GM19372 (cell line): ENCODE data around the gene GADL1.
A peak's percentile ranks its signal among the peaks of the same experiment; 100 is the strongest.

Experiments
- ATAC-seq: cut with Tn5 transposase; IDR thresholded peaks from one replicate; pipeline ENCODE4 v1.9.1; 2021; ENCODE audit warnings: mild to moderate bottlenecking, low read depth, moderate library complexity; ENCODE audit not compliant: unreplicated experiment

The GADL1 gene

DNA sequence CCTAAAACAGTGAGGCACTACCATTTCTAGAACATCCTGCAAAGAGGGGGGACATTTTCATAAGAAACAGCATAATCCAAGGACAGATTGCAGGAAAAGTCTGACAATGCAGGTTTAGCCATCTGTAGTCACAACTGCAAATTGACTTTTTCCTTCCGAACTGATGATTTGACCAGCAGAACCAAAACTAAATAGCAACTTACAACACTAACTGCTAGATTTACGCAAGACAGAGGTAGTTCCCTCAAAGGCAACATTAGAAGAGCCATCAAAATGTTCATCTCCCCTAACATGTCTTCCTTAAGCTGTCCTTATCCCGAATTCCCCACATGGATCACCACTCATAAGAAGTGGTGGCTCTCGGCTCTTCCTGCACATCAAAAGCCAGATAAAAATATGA, 129.6 kb downstream of the GADL1 start:
- ATAC-seq, result no peak

DNA sequence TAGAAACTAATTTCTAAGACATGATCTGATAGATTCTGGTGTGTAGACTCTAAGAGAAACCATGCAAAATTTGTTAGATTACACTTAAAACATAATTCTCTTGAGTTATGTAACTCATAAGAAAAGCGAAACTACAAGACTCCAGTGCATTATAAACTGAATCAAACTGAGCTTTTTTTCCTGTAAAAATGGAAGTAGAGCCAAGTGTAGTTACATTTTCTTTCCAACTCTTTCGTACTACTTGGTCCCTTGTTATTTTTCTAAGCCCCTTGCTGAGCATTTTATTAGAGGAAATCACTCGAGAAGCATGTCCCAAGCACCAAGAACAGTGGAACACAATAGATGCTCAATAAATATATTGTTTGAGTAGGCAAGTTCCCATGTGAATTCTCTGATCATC, 130.2 kb downstream of the GADL1 start:
- no peak for ATAC-seq

DNA sequence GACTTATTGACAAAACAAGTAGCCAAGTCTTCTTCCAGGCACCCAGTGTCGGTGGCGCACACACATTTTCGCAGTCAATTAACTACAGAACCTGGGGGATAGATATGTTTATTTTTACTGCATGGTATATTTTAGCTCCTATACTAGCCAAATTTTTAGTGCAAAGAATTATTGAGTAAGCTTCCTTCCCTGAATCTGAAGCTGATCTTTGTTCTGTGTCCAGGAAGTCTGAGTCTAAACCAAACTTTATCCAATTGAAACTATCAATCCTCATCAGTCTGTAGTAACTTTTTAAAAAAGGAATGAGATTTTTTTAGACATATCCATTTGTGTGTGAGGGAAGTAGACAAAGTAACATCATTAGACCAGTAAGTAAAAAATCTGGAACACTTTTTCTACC, 133.1 kb downstream of the GADL1 start:
- no peak for ATAC-seq

DNA sequence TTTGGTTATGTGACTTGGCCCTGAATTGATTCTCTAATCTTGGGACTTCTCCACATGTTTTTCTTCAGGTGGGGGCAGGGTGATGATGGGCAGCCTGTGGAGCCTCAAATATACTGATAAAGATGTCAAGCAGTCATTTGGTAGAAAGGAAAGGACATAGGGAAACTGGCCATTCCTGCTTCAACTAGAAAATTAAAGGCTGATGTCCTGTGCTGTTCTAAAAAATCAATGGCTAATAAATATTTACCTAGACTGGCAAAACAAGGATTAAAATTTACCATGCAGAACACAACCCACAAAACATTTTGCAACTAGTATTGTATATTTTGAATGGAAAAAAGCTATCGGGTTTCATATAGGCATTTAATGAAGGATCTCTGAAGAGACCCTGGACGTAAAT, 133.7 kb downstream of the GADL1 start:
- ATAC-seq, result no peak

DNA sequence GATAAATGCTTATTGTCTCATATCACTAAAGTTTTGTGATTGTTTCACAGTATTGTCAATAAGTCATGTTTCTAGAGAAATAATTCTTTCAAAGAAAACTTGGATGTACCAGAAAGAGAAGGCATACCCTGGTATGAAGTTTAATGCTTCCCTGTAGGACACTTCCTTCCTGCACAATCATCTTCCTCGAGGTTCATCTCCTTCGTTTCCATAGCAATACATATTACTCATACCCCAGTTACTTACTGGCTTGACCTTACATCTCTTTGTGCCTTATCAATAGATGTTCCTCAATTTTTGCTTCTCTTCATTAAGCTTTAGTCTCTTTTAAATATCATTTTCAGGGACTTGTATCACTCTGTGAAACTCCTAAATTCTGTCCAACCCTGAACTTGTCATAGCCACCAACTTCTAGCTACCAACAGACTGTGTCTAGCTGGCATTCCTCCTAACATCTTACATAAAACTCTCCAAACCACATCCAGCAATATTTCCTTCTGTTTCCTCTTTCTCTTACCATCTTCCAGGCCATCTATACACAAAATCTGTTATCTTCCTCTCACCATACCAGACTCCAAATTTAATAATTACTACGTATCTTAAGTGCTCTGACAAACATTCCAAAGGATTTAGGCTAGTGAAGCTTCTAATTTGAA, 134.3 kb downstream of the GADL1 start:
- no peak for ATAC-seq

DNA sequence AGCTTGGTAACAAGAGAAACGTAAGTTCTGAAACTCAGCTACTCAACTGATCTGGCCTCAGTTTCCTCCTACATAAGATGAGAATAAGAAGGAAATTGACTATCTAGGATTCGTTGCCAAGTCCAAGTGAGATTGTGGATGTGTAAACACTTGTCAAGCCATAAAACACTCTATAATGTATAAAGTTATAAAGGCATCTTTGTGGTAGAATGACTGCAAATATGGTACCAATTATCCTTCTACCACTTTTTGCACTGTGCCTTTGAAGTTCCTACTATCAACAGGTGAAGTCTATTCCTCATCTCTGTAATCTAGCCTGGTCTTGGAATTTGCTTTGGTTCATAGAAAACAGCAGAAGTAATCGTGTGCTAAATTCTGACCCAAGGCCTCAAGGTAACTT, 138.2 kb downstream of the GADL1 start:
- no peak for ATAC-seq

DNA sequence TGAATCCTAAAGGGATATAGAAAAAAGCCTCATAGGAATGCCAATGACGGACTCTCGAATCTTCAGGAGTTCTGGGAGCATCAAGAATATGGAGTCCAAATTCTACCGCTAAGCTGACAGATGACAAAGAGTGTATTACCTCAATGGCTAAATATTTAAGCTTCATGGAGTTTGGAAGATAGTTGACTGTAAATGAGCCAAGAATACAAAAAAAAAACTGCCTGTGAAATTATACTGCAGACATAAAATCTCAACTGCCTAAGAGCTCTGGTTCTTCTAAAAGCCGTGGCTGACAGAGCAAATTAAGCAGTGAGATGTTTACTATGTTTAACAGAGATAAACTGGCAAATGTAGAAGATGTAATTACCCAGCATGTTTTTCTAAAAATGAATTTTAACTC, 140.0 kb downstream of the GADL1 start:
- no peak for ATAC-seq

DNA sequence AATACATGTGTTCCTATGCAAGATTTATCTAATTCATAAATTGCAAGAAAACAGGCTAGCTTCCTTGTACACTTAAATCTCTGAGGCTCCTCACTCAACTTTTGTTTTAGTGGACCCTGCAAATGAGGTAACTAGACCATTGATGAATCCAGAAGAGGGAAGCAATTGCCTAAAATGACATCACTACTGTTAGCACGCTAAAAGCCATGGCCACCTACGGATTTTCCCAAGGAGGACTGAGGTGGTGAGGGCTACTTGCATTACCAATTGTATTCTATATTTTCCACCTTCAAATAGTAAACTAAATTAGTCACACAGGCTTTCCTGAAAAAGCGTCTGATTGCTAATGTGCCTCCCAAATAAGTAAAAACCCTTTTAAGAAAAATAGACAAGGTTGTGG, 140.7 kb downstream of the GADL1 start:
- ATAC-seq, result no peak

DNA sequence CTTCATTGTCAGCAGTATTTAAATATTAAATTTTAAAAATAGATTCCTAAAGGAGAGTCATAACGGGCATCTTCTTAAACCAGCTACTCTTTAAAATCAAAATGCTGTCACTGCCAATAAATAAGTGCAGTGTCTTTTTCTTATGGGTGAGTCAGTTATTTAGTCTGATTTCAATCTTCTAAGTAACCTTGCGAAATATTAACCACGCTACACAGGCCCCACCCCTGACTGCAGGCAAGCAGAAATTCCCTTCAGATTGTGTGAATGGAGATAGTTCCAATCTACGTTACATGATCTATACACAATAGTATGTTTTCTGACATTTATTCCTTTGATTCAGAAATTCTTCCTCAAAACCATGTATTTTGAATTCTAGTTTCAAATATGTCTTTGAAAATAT, 141.5 kb downstream of the GADL1 start:
- no peak for ATAC-seq

DNA sequence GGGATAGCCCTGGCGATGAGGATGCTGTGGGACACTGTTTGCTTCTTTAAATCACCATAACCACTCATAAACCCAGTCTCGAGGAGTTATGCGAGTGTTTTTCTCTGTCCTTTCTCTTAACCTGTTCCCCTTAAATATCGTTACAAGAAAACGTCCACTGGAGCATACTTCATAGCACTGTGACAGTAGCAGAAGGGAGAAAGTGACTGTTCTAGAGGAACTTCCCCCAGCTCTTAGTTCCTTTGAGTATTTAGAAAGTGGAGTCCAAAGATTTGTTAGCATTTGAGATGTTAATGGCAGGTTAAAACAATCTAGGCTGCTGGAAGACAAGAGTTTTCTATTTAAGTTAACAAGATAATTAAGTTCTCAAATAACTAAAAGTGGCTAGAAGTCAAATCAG, 142.0 kb downstream of the GADL1 start:
- no peak for ATAC-seq

DNA sequence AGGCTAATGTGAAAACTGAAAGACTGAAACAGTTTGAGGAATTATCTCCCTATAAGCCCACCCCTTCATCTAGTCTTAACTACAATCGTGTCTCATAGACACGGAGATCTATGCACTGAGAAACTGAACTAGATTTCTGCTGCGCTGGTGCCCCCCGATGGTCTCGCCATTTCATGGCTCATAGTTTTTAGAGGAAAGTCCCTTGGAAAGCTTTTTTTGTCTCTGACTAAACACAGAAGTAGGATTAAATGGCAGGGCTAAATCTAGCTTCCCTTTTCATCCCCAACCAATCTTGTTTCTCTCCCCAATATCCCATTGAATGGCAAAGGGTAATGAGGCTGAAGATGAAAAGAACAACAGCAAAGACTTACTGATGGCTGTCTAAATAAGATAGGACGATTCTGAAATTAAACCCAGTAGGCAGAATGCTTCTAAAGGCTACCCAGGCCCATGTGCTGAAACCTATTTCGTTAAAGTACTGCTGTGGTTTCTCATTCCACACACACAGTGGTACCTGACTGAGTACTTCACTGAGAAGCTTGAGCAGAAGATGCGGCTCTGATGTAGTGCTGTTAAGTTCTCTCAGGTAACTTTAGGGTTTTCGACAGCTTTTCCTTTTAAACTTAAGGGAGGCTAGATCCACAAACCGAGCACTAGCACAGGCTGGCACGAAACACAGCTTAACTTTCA, 142.7 kb downstream of the GADL1 start:
- peak; percentile 68 for ATAC-seq

DNA sequence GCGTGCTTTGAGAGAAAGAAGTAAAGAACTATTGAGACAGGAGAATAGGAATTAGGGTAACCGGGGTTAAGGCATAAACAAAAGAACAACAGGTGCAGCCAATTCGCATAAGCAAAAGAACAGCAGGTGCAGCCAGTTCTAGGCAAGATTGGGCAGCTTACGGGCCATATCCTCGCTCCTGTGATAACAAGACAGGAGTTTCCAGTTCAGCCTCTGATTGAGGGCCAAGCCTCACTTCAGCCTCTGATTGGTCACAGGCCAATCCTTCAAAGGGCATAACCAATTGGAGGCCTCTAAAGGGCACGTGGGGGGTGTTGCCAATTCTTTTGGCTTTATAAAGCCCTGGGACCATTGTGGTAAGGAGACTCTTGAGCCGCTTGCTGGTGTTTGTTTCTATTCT, 143.5 kb downstream of the GADL1 start:
- no peak for ATAC-seq

DNA sequence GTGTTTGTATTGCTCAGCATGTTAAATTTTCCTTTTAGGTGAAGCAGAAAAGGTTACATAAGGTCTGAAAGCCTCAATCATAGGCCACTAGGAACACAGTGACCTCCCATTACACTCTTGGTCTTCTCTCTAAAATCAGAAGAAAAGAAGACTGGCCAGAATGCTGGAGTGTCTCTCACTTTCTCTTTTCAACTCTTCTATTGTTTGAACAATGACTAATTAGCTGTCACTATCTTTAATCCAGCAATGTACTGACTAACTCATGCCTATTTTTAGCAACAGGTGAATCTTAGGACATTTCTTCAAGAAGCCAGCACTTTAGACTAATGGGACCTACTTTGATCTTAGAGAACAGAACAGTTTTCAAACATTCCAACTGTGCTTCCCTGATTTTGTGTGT, 145.2 kb downstream of the GADL1 start:
- no peak for ATAC-seq

DNA sequence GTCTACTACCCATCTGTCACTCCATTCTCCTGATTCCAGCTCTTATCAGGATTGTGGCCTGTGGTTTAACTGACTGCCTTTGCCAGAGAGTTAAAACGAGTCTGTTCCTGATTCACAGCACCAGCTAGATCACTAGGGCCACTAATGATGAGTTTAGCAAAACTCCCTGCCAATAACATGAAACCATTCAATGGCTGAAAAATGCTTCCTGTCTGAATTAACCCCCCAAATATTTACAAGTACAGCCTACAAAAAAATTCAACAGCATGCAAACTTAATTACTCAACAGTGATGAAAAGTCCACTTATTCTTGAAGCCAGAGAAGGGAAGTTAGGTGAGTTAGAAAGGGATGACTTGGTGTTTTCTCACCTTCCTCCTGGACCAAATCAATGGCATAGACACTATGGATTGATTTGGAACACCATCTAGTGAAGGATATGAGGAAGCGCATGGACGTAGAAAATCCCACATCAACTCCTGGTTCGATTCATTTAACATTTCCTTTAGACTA, 146.6 kb downstream of the GADL1 start:
- ATAC-seq, result no peak

DNA sequence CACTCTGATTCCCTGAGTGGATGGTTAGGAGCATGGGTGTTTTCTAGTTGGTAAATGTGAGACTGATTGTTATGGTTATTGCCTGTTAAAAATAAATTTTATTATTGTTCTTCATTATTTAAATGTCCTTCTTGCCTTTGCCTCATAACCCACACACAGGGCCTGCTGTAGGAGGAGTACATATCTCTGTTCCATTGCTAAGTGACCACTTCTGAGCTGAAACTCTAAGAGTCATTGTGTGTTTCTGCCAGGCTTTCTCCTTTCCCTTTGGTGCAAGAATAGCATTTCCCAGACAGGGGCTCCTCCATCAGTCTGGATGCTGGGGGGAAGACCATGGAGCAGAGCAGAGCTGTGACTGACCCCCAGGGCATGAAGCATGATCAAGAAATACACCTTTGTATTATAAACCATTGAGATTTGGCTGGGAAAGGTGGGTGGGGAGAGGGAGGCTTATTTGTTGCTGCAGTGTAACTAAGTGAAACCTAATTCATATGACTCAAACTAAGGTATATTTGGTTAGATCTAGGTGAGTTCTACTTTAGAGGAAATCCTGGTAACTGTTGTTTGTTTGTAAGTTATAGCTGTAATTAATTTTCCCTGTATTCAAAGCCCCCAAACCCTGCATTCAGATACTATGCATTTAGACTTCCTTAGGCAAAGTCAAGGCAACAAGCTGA, 150.7 kb downstream of the GADL1 start:
- no peak for ATAC-seq

DNA sequence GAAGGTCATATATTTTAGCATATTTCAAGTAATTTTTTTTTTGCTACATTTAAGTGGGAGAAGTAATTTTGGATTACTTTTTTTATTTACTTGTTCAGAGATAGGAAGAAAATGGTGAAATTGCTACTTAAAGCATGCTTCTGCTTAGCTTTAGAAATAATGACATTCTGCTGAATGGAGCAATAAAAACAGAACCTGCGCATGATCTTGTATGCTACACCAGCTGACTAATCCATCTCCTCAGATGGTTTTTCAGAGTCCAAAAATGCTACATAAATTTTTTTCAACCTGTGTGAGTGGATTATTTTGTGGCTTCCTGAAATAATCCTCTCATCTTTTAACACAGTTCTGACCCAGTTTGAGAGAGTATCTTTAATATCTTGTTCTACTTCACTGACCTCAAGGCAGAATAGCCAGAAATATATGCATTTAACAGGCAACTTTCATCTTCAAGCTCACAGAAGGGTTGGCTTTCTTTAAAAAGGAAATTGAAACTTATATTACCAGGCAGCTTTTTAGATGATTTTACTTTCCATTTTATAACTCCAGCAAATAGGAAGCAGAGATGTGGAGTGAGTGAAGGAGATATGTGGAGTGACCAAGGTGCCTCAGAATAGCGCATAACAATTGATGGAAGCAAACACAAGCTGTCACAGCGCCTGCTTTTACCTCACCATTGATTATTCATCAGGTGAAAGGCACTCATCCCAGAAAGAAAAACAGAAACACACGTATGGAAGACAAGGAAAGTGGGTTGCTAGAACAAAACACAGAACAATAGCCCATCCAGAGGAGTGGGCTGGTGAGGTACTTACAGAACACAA, 151.5 kb downstream of the GADL1 start:
- ATAC-seq, result no peak

DNA sequence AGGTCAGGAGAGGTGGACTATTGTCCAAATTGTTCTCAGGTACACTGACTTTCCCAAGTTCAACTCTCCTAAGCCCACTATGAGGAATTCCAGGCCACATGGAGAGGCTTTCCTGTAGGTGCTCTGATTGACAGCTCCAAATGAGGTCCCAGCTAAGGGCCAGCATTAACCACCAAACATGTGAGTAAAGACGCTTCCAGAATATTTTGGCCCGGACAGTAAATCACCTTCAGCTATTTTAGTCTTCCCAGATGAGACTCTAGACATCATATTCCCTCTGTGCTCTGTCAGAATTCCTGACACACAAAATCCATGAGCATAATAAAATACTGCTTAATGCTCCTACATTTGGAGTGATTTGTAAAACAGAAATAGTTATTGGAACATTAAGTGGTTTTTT, 152.6 kb downstream of the GADL1 start:
- no peak for ATAC-seq

DNA sequence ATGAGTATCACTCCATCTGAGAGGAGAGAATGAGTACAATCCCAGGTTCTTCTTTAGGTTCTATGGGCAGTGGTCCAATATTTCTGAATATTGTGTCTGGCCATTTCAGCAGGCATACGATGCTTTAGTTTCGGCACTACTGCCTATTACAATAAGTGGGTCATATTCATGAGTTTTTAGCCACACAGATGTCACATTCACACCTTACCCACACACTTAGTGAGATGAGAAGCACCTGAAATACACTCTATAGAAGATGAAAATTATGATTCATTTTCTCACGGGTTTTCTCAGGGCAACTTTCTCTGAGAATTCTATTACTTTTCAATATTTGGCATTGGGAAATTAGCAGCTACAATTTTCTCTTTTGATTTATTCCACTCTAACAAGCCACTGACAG, 155.9 kb downstream of the GADL1 start:
- no peak for ATAC-seq

DNA sequence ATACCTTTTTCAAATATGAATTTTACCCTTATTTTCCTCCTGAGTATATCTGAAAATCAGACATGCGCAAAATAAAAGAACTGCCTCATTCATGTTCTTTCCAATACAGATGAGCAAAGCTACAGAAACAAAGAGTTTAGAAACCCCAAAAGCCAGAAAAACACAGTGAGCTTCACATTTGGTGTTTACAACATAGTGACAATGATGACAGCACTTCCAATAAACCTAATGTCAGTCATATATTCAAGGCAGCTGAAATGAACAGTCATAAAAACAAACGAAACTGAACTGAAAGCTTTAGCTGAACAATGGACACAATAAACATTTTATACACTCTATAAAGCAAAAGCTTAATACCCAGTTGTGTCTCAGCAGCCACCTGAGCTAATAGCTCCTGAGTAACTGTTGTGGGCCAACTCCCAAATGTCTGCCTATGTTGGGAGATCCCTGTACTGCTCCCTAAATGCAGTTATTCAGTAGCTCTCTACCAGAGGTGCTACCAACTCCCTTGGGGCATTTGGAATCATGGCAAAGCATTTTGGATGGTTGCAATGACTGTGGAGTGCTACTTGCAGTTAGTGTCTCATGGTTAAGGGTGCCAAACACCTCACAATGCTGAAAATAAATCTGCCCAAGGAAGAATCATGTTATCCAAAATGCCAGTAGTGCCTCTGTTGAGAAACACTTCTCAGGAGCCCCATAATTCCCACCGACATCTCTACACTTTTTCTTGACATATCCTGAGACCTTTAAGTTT, 156.5 kb downstream of the GADL1 start:
- no peak for ATAC-seq

DNA sequence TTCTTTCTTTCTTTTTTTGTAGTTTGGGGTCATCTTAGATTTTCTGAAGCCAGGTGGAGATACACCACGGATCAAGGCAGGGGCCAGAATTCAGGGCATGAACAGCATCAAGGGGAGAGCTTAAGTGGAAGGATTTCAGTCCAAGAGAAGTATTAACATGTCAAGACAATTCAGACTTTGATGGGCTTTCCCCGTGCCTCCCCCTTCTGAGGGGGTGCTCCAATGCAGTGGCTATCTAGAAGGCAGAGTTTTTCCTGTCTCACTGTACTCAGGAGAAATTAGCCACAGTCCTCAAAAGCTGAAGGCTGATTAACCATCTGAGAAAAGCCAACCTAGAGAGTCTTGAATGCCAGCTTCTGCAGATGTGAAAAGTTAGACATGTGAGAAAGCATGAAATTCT, 160.8 kb downstream of the GADL1 start:
- ATAC-seq, result no peak
